OCI-LY7 (cell line): Measurements from ENCODE around the gene SSB.

Experiments
- EZH2phosphoT487 ChIP-seq: fragments of 200-600 bp; sonication (generic); IDR thresholded peaks from 2 replicates; pipeline ENCODE4 v1.6.1; 2018; ENCODE audit warnings: low read depth, borderline replicate concordance, mild to moderate bottlenecking, mixed run types, antibody characterized with exemption, low read length, moderate library complexity, mixed read lengths
- TF ChIP-seq, protein P1 (sequence below): fragments of 200-600 bp; sonication (generic); conservative IDR thresholded peaks from 2 replicates; pipeline ENCODE4 v1.5.1; 2014; ENCODE audit warnings: mild to moderate bottlenecking, antibody characterized with exemption, low read length, moderate library complexity, mixed read lengths

DNA sequence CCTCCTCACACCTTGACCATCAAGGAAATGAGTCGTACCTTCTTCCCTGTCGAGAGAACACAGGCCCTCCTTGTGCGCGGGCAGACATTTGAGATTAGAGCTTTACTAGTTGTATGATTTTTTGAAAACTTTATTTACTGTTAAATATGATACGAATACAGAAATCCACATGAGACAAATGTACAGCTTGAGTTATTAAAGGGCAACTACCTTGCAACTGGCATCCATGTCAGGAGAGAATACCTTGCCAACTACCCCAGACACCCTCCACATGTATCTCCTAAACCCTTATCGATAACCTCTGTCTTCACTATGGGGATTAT lies 36.7 kb upstream of the SSB start:
- TF ChIP-seq, protein P1, sequence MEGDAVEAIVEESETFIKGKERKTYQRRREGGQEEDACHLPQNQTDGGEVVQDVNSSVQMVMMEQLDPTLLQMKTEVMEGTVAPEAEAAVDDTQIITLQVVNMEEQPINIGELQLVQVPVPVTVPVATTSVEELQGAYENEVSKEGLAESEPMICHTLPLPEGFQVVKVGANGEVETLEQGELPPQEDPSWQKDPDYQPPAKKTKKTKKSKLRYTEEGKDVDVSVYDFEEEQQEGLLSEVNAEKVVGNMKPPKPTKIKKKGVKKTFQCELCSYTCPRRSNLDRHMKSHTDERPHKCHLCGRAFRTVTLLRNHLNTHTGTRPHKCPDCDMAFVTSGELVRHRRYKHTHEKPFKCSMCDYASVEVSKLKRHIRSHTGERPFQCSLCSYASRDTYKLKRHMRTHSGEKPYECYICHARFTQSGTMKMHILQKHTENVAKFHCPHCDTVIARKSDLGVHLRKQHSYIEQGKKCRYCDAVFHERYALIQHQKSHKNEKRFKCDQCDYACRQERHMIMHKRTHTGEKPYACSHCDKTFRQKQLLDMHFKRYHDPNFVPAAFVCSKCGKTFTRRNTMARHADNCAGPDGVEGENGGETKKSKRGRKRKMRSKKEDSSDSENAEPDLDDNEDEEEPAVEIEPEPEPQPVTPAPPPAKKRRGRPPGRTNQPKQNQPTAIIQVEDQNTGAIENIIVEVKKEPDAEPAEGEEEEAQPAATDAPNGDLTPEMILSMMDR, result no peak
- TF ChIP-seq EZH2phosphoT487, result no peak
